ENCODE data around the gene BICC1.

- TF ChIP-seq CTCF (IDR thresholded peaks at IDR 0.05 in 2 of 3, conservative IDR thresholded peaks at IDR 0.05 in 1 of 3; ENCODE audit: borderline replicate concordance in 1 of 3, insufficient read depth in 1 of 3, low read depth in 2 of 3, low read length in 2 of 3), result no peak
- no peak for TF ChIP-seq SP1 (IDR thresholded peaks at IDR 0.05; ENCODE audit: low read depth)
- no peak for TF ChIP-seq EZH2phosphoT487 (IDR thresholded peaks at IDR 0.05; ENCODE audit: borderline replicate concordance)
- TF ChIP-seq TCF7L2 (IDR thresholded peaks at IDR 0.05; ENCODE audit: borderline replicate concordance, extremely low read depth, insufficient read depth, insufficient read length), result no peak
- TF ChIP-seq POLR2AphosphoS5 (IDR thresholded peaks at IDR 0.05; ENCODE audit: low read depth, low read length), result no peak
- no peak for TF ChIP-seq RAD21 (IDR thresholded peaks at IDR 0.05; ENCODE audit: low read depth)
- no peak for TF ChIP-seq ZFX (IDR thresholded peaks at IDR 0.05)
- TF ChIP-seq POLR2A (IDR thresholded peaks at IDR 0.05; ENCODE audit: borderline replicate concordance, extremely low read depth, insufficient read depth, insufficient read length), result no peak
- TF ChIP-seq ZBTB33 (IDR thresholded peaks at IDR 0.05; ENCODE audit: extremely low read depth, insufficient replicate concordance, low read length), result no peak
Measured at GRCh38 chr10:58723966-58724365, 211.3 kb downstream of the BICC1 start.
